OCI-LY7 (cell line): ENCODE measurements around the gene THPO.

Experiments used
- EZH2phosphoT487 ChIP-seq: fragments of 200-600 bp; sonication (generic); IDR thresholded peaks from 2 replicates; pipeline ENCODE4 v1.6.1; 2018; ENCODE audit warnings: low read depth, borderline replicate concordance, mild to moderate bottlenecking, mixed run types, antibody characterized with exemption, low read length, moderate library complexity, mixed read lengths
- TF ChIP-seq, protein P1 (sequence below): fragments of 200-600 bp; sonication (generic); conservative IDR thresholded peaks from 2 replicates; pipeline ENCODE4 v1.5.1; 2014; ENCODE audit warnings: mild to moderate bottlenecking, antibody characterized with exemption, low read length, moderate library complexity, mixed read lengths

DNA sequence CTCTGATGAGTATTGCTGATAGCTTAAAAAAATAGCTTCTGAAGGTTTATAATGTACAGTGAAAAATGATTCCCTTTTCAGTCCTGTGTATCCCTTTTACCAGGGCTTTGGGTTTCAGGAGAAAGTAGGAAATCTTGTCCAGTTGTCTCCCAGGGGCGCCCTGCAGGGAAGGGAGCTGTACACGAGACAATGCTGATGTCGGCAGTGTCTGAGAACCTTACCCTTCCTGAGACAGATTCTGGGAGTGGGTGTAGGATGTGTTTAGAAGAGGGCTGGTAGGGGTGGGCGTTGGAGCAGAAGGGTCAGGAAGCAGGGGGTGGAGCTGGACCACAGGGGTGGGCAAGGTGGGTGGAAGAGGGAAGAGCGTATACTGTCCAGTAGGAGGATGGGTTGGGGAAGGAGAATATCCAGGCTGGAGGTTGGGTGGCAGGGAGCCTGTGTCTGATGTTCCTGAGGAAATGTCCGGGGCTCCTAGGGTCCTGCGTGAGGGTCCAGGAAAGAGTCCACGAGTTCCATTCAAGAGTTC, 5.6 kb downstream of the THPO start:
- TF ChIP-seq, protein P1, sequence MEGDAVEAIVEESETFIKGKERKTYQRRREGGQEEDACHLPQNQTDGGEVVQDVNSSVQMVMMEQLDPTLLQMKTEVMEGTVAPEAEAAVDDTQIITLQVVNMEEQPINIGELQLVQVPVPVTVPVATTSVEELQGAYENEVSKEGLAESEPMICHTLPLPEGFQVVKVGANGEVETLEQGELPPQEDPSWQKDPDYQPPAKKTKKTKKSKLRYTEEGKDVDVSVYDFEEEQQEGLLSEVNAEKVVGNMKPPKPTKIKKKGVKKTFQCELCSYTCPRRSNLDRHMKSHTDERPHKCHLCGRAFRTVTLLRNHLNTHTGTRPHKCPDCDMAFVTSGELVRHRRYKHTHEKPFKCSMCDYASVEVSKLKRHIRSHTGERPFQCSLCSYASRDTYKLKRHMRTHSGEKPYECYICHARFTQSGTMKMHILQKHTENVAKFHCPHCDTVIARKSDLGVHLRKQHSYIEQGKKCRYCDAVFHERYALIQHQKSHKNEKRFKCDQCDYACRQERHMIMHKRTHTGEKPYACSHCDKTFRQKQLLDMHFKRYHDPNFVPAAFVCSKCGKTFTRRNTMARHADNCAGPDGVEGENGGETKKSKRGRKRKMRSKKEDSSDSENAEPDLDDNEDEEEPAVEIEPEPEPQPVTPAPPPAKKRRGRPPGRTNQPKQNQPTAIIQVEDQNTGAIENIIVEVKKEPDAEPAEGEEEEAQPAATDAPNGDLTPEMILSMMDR, result no peak
- no peak for TF ChIP-seq EZH2phosphoT487
